Glomerular endothelial cell (primary cell): ENCODE measurements around the gene NPEPL1. TPM values are rescaled to one million over a fixed set of nuclear protein-coding genes. Genes with fewer than 3 reads are reported as not detected.

ENCODE experiments used
- DNase-seq: peaks from one replicate; pipeline ENCODE4 v3.0.0-alpha.2; 2011; ENCODE audit warnings: low read depth, low spot score; ENCODE audit errors: extremely low read depth
- total RNA-seq: library from RNA; depleted of rRNA; stranded (reverse); fragments of >200 nt; gene quantifications from 2 replicates; pipeline ENCODE4 v1.2.3, GENCODE V29; 2015

The NPEPL1 gene
- total RNA-seq, 1 donor from 2014 or later = 36.9 TPM

GRCh38 chr20:58700121-58700821, 7.7 kb downstream of the NPEPL1 start:
- DNase-seq = no peak

GRCh38 chr20:58700823-58701222, 8.2 kb downstream of the NPEPL1 start:
- DNase-seq = no peak

- no peak for DNase-seq
Observed at GRCh38 chr20:58701431-58702160, 9.0 kb downstream of the NPEPL1 start.

GRCh38 chr20:58702161-58702510, 9.5 kb downstream of the NPEPL1 start:
- DNase-seq = no peak

GRCh38 chr20:58702859-58703648, 10.5 kb downstream of the NPEPL1 start:
- no peak for DNase-seq

- DNase-seq = no peak
Observed at GRCh38 chr20:58703765-58704371, 11.3 kb downstream of the NPEPL1 start.

DNA sequence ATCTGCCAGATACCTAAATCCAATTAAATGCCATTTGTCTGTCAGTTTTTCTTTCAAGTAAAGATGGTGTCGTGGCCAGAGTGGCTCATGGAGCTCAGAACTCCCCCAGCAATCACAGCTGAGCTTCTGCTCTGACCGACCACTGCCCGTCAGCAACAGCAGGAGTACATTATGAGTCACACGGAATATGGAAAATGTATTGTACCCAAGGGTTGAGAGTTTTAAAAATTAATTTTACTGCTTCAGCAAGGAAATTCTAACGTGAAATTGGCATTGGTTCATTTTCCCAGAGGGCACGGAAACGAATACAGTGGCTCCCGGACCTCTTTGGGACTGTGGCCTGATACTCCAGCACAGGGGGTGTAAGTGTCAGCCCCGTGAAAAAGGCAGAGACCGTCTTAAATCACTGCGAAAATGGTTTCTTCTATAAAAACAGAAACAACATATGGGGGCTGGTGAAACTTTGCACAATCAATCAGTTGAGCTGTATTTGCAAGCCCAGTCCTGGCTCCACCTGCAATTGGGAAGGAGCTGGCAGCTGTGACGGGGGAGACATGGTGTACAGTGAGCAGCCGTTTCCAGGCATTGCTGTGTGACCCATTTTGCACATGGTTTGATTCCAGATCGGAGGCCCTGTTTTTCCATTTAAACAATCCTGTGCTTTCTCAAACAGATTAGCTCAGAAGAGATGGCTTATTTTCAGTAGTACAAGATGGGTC, 12.8 kb downstream of the NPEPL1 start:
- no peak for DNase-seq

- DNase-seq = no peak
Observed at GRCh38 chr20:58706150-58706892, 13.7 kb downstream of the NPEPL1 start.

GRCh38 chr20:58706975-58707681, 14.5 kb downstream of the NPEPL1 start:
- DNase-seq = no peak

DNA sequence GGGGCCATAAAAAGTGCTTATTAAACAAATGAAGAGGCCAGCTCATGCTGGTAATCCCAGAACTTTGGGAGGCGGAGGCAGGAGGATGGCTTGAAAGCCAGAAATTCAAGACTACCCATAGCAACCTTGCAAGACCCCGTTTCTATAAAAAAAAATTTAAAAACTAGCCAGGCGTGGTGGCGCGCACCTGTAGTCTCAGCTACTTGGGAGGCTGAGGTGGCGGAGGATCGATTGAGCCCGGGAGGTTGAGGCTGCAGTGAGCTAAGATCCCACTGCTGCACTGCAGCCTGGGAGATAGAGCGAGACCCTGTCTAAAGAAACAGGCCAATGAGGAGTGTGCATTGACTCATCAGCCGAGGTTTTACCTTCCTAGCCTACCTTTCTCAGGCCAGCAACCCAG, 15.2 kb downstream of the NPEPL1 start:
- no peak for DNase-seq

DNA sequence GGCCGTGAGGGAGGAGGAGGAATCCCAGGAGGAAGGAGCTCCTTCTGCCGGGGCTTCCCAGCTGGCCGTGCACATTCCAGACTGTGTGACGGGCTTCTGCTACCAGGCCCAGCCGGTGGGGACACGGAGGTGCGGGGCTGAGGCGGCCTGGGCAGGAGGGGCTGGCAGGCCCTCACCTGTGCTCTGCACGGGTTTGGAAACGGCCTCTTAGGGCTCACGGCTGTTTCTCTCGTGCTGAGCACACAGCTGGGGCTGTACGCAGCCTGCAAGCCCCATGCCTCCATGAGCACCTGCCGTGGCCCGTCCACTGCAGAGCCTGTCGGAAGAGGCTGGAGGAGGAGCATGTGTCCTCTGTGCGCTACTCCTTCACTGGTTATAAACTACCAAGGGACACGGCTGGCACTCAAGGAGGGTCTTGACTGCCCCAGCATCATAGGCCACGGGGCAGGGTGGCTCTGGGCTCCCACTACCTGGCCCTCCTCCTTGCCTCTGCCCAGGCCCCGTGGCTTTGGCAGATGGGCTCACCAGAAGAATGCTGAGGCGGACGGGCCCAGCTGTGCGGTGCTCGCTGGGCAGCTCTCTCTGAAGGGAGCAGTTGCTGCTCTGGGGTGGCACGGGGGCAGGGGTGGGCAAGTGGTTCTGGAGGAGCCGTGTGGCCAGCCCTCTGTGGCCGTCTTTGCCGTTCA, 15.8 kb downstream of the NPEPL1 start:
- DNase-seq = no peak

DNA sequence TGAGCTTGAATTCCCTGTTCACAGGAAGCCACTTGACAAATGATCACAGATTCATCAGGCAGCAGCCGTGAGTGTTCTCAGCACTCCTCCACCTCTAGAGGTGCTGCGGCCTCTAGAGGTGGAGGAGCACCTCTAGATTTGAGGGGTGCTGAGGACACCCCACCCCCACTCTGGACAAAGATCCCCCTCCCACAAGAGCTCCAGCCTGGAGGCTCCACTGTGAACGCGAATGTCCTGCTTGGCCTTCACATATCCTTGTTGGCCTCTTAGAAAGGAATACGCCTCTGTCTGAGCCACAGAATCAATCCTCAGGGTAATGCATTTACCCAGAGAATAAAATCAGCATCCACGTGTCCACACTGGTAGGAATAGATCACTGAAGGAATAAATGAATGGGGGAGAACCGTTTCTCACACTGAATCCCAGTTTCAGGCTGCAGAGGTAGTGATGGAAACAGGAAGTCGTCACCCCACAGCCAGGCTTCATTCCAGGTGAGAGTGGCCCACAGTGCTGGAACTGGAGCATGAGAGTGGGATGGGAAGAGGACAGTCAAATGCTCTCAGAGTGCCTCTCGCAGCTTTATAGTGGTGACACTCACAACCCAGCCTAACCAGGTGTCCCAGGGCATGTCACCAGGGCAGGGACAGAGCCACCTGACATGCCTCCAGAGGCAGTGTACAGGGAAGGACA, 16.6 kb downstream of the NPEPL1 start:
- no peak for DNase-seq

GRCh38 chr20:58709703-58710039, 17.1 kb downstream of the NPEPL1 start:
- no peak for DNase-seq

DNA sequence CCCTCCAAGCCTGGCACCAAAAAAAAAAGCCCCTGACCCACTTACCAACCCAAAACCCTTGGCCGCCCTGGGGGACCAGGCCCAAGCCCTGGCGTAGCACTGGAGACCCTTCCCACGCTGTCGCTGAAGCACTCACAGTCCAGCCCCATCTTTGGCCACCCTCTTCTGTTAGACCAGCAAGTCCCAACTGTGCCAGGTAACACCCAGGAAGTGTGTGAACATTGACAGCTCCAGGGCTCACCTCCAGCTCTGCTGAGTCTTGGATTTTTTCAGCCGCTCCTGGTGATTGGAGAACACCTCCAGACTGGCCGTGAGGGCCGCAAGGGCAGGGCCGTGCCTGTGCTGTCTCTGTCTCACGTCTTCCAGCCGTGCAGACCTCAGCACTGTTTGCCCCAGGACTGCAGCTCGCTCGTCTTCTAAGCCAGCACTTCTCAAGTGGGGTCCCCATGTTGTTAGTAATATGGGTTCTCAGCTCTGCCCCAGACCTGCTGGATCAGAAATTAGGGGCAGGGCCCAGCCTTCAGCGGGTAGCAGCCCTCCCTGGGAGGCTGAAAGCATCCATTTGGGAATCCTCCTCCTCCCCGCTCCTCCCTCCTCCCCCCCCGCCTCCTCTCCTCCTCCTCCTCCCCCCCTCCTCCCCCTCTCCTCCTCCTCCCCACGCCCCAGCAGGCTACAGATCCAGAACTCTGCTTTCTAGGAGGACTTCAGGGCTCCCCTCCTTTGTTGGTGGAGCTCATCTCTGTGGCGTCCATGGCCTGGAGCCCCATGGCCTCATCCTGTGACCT, 18.1 kb downstream of the NPEPL1 start:
- DNase-seq = no peak

GRCh38 chr20:58711266-58712051, 18.9 kb downstream of the NPEPL1 start:
- DNase-seq = no peak

DNA sequence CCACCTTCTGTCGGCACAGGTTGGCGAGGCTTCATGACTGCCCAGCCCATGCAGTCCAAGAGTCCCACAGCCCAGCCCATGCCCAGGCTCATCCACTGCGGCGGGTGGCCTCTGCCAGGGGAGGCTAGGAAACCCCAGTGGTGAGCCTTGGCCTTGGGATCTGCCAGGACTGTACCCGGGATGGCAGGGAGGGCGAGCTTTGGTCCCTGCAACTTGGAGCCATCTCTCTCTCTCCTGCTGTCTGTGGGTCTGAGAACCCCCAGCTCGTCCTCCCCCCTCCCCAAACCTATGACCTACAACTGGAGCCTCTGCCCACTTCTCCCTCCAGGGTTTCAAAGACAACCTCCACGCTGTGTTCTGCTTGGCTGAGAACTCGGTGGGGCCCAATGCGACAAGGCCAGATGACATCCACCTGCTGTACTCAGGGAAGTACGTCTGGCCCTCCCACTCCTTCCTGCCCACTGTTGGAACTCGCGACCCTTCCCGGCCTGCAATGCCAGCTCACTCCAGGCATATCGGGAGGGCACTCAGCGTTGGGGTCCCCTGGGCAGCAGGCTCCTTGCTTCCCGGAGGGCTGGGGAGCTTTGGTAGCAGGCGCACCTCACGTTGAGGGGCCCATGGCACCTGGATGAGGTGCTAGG, 19.7 kb downstream of the NPEPL1 start:
- DNase-seq = no peak
